ENCODE results near the gene LMNB1.
"Not testable (repeated sequence)": the region's sequence is repeated elsewhere in the genome, so short reads cannot be mapped to it uniquely, and the experiment has no call there.

LMNB1 gene, protein sequence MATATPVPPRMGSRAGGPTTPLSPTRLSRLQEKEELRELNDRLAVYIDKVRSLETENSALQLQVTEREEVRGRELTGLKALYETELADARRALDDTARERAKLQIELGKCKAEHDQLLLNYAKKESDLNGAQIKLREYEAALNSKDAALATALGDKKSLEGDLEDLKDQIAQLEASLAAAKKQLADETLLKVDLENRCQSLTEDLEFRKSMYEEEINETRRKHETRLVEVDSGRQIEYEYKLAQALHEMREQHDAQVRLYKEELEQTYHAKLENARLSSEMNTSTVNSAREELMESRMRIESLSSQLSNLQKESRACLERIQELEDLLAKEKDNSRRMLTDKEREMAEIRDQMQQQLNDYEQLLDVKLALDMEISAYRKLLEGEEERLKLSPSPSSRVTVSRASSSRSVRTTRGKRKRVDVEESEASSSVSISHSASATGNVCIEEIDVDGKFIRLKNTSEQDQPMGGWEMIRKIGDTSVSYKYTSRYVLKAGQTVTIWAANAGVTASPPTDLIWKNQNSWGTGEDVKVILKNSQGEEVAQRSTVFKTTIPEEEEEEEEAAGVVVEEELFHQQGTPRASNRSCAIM

DNA sequence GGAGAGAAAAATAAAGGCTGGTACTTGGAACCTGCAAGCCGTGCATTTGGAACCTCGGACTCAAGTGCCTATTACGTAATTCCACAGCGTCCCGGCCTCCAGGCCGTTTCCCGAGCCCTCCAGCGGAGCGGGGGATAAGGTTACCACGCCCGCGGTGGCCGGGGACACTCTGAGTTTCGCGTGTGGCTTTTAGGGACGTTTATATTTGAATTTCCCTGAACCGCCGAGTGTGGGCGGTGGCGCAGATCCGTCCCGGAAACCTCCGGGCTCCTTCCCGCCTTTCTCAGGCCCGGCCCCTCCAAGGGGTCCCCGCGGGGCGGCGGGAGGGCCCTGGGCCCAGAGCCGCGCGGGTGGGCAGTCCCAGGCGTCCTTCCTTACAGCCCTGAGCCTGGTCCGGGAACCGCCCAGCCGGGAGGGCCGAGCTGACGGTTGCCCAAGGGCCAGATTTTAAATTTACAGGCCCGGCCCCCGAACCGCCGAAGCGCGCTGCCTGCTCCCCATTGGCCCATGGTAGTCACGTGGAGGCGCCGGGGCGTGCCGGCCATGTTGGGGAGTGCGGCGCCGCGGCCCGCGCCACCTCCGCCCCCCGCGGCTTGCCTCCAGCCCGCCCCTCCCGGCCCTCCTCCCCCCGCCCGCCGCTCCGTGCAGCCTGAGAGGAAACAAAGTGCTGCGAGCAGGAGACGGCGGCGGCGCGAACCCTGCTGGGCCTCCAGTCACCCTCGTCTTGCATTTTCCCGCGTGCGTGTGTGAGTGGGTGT is at the start of gene LMNB1:
TSS of gene LMNB1 (plus strand) at position 638 of the 758 bp plus-strand sequence. CDS start 373 bp downstream, outside the sequence.
- DNase-seq (ENCODE audit: low read depth) = peak; percentile 86

DNA sequence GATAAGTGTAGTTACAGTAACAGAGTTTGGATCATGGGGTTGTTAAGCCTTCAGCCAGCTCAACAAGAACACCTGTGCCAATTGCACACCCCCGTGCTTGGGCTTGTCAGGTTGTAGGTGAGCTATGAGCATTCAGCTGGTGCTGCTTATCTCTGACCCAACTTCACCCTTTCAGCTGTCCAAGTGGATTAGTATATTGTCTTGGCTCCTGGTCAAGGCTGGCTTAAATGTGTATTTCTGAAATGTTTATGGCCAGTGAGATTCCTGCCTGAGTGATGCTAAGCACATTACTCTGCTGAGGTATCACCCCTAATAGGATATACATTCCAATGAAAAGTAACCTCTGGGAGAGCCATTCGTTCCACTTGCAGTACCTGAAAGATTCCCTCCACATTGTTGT is 44.2 kb upstream of the LMNB1 start:
- no peak for DNase-seq (ENCODE audit: low read depth)

DNA sequence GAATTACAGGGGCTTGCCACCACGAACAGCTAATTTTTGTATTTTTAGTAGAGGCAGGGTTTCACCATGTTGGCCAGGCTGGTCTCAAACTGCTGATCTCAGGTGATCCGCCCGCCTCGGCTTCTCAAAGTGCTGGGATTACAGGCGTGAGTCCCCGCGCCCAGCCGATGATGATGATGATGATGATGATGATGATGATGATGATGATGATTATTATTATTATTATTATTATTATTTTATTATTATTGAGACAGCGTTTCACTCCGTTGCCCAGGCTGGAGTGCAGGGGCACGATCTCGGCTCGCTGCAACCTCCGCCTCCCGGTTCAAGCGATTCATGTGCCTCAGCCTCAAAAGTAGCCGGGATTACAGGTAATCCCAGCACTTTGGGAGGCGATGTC is 42.4 kb upstream of the LMNB1 start:
- DNase-seq (ENCODE audit: low read depth) = not testable (repeated sequence)

DNA sequence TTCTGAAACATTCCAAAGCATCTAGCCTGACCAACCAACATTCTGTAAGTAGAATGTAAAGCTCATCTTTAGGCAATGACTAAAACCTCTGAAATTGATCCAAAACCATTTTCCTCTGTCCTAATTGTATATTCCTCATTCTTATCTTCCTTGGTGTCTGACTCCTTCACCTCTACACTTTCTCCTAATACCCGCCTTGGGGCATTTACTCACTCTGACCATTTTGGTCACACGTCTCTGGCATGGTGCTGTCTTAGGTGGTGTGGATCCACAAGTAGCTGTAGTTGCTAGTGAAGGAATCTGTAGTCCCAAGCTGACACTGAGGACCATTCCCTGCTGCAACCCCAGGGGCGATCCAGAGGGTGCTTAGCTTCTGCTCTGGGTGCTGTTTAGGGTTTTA is 40.8 kb upstream of the LMNB1 start:
- no peak for DNase-seq (ENCODE audit: low read depth)

DNA sequence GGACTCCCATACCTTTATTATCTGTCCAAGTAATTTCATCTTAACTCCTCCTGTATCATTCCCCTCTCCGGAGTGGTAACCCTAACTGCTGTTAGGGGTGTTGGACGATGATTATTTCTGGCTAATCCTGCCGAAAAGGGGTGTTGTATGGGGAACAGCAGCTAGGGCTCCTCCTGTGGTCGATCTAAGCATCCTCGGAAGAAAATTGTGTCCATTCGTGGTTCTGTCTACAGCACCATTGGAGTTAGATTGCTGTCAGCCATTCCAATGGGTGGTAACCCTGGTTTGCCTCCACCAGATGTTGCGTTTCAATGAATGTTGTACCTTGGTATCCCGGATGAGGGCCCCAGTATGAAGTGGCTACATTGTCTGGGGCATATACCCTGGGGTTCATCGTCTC is 35.6 kb upstream of the LMNB1 start:
- no peak for DNase-seq (ENCODE audit: low read depth)

DNA sequence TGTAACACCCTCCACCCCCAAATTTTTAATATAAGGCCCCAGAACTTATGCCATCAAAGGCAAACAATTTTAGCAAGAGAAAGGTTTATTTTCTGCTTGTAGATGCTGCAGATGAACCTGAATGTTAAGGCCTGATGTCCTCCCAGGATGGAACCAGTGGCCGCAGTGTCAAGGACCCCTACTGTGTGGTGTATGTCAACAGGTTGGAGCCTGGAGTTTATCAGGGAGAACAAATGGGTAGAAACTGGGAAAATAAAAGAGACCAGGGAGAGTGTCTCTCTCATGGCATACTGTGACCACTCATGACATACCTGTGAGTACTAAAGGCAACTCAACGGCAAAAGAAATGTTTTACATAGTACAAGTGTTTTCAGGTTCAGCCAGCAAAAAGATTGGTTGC is 34.5 kb upstream of the LMNB1 start:
- DNase-seq (ENCODE audit: low read depth) = no peak

DNA sequence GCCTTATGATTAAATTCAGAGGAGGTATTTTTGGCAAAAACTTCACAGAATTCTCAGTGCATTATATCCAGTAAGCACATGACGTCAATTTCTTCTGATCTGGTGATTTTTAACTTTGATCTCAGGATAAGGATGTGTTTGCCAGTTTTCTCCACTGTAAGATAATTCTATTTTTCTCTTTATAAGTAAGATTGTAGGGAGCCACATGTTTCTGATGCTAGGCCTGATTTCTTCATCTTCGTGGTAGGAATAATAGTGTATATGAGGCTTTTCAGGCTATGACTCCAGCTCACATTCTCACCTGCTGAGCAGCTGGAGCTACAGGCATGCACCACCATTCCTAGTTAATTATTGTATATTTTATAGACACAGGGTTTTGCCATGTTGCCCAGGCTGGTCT is 32.1 kb upstream of the LMNB1 start:
- DNase-seq (ENCODE audit: low read depth) = no peak

DNA sequence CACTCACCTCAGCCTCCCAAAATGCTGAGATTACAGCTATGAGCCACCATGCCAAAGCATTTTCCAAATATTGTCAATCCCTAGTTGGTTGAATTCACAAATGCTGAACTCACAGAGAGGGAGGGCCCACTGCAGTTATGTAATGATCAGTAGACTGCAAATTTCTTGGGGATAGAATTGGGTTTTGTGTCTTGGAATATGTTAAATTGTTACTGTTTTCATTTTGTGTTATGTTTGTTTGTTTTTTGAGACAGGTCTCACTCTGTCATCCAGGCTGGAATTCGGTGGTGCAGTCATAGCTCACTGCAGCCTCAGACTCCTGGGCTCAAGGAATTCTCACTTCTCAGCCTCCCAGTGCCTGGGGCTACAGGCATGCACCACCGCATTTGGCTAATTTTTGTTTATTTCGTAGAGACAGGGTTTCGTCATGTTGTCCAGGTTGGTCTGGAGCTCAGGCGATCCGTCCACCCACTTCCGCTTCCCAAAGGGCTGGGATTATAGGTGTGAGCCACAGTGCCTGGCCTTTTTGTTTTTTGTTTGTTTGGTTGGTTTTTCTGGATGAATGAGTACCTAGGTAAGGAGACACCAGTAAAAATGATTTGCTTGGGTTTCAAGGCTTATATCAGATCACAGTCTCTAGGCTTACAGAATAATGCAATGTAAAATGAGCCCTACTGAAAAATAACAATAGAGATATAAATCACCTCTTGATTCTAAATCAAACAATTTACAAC is 31.5 kb upstream of the LMNB1 start:
- DNase-seq (ENCODE audit: low read depth) = no peak

DNA sequence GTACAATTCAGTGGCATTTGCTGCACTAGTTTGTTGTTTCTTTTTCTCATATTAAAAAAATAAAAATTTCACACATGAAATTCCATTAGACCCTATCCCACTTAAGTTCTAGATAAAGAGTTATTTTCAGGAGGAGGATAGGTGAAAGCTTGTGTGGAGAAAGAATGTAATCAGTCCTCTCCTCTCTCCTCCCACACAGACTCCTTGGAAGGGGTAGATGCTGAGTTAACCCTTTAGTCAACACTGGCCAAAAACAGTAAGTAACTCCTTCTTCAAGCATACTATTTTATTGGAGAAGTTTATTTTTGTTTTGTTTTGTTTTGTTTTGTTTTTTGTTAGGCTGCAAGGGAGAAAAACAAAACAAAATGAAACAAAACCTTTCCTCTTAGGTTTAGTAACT is 30.6 kb upstream of the LMNB1 start:
- no peak for DNase-seq (ENCODE audit: low read depth)

DNA sequence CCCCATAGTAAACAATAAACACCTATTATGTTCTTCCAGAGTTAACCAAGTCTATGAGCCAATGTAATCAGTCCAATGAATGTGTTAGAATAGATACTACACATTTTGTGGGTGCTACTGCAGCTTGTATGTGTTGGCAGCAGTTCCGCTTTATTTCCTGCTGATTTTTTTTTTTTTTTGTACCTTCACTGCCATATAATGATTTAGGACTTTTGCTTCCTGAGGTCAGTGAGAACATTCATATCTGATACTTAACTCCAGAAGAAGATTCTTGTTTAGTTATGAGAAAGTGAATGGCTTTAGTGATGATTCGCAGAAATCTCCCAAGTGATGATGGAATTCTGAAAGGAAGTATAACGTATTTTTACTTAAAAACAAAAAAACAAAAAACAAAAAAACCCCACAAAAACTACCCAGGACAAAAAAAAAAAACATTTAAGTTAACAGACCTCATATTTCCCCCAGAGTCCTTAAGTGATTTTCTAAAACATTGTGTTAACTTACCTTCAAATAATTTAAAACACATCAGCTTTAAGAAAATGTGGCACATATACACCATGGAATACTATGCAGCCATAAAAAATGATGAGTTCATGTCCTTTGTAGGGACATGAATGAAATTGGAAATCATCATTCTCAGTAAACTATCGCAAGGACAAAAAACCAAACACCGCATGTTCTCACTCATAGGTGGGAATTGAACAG is 24.7 kb upstream of the LMNB1 start:
- no peak for DNase-seq (ENCODE audit: low read depth)

DNA sequence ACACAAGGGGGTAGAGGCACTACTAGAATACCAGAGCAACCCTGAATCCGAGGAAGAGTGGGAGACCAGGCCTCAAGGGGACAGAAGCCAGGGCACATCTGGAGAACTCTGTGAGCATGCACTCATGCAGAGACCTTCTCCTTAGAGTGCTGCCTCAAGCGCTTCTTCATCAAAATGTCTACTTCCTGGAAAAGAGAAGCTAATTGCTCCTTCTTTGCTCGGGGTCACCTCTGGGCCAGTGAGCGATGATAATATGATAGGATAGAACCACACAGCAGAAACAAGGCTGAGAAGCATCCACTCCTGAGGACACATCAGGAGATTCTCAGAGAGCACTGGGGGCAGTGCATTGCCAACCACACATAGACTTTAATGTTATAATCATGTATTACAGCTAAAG is 23.7 kb upstream of the LMNB1 start:
- DNase-seq (ENCODE audit: low read depth) = no peak

DNA sequence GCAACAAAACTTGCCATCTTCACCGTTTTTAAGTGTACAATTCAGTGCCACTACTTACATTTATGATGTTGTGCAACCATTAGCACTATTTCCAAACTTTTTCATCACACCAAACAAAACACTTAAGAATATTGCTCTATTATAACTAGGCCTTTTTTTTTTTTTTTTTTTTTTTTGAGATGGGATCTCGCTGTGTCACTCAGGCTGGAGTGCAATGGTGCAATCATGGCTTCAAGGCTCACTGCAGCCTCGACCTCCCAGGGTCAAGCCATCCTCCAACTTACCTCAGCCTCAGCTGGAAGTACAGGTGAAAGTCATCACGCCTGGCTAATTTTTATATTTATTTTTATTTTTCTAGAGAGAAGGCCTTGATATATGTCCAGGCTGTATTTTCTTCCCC is 22.3 kb upstream of the LMNB1 start:
- DNase-seq (ENCODE audit: low read depth) = no peak

DNA sequence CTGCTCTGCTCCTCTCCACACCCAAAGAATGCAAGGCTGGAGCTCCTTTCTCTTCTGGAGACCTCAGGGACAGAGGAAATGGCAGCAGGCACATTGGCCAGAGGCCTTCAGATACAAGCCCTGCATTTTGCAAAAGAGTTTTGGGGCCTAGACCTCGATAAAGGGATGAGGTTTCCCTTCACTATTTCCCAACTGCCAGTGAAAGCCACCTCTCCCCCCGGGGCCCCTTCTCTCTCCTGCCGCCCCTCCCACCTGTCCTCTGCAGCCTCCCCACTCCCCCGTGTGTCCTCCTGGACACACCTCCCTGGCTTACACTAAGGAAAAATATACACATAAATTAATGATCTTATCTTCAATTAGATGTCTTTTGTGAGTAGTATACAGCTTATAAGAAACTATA is 21.3 kb upstream of the LMNB1 start:
- DNase-seq (ENCODE audit: low read depth) = no peak

DNA sequence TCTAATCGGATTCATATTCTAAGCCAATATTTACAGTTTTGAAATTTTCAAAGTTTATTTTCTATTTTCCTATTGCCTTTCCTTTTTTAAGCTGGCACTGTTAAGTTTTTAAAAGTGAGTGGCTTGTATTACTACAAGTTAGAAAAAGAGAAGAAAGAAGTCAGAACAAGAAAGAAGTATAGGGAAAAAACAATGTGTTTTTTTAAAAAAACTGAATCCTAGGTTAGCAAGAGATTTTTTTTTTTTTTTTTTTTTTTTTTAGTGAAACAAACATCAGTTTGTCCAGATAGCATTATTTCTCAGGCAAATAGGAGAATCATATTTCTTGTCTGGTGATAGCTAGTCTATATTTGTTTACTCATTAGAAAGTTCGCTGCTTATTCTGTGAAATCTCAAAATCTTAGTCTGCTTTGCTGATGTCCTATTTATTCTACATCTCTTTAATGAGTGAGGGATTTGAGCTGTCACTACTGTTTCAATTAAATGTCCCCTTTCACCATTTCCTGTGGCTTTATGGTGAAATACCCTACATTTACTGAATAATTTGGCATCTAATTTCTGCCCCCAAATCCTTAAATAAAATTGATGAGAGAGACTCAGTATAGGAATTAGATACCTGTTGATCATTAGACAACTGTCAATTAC is 19.1 kb upstream of the LMNB1 start:
- no peak for DNase-seq (ENCODE audit: low read depth)

DNA sequence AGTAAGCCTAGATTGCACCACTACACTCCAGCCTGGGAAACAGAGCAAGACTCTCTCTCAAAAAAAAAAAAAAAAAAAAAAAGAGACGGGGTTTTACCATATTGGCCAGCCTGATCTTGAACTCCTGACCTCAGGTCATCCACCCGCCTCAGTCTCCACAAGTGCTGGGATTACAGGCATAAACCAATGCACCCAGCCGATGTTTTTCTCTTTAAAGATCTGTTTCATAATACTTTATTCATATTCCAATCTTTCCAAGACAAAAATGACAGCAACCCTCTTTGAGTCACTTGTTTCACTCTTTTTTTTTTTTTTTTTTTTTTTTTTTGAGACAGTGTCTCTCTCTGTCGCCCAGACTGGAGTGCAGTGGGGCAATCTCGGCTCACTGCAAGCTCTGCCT is 13.6 kb upstream of the LMNB1 start:
- no peak for DNase-seq (ENCODE audit: low read depth)

DNA sequence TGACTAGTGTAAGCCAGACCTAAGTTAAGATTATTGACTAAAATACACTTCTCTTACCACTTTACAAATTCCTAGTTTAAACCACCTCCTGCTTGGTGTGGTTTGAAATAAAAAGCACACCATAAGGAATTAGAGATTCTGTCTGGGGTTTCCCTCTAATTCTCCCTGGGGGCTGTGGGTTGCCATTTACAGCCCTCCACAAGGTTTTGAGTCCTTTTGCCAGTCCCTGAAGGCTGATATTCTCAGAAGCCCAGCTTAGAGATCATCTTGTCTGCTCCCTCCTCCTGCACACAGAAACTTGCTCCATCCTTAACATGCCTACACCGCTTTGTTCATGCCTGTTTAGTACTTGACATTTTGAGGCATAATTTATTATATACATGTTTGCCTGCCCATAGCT is 7.2 kb upstream of the LMNB1 start:
- no peak for DNase-seq (ENCODE audit: low read depth)

DNA sequence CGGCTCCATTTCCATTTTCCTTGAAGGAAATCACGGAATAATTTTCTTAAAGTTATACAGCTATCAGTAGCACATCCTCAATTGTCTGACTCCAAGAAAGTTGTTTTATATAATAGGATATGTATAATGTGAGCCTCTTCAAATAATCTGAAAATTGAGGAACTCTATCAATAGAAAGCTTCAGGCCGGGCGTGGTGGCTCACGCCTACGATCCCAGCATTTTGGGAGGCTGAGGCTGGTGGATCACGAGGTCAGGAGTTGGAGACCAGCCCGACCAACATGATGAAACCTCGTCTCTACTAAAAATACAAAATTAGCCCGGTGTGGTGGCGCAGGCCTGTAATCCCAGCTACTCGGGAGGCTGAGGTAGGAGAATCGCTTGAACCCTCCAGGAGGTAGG is 3.4 kb upstream of the LMNB1 start:
- DNase-seq (ENCODE audit: low read depth) = not testable (repeated sequence)

DNA sequence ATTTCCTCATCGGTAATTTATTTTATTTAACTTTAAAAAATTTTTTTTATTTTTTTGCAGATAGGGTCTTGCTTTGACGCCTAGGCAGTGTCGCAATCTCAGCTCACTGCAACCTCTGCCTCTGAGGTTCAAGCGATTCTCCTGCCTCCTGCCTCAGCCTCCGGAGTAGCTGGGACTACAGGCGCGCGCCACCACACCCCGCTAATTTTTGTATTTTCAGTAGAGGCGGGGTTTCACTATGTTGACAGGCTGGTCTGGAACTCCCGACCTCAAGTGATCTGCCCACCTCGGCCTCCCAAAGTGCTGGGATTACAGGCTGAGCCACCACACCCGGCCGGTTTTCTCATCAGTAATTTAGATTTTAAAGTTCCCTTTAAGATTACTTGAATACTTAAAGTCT is 2.3 kb upstream of the LMNB1 start:
- DNase-seq (ENCODE audit: low read depth) = not testable (repeated sequence)

DNA sequence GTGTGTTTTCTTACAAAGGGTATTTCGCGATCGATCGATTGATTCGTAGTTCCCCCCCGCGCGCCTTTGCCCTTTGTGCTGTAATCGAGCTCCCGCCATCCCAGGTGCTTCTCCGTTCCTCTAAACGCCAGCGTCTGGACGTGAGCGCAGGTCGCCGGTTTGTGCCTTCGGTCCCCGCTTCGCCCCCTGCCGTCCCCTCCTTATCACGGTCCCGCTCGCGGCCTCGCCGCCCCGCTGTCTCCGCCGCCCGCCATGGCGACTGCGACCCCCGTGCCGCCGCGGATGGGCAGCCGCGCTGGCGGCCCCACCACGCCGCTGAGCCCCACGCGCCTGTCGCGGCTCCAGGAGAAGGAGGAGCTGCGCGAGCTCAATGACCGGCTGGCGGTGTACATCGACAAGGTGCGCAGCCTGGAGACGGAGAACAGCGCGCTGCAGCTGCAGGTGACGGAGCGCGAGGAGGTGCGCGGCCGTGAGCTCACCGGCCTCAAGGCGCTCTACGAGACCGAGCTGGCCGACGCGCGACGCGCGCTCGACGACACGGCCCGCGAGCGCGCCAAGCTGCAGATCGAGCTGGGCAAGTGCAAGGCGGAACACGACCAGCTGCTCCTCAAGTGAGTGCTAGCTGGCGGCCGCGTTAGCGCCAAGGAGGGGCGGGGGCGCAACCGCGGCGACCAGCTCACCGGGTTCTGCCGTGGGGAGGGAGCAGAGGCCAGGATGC is 480 bp downstream of the LMNB1 start:
- peak; percentile 15 for DNase-seq (ENCODE audit: low read depth)

DNA sequence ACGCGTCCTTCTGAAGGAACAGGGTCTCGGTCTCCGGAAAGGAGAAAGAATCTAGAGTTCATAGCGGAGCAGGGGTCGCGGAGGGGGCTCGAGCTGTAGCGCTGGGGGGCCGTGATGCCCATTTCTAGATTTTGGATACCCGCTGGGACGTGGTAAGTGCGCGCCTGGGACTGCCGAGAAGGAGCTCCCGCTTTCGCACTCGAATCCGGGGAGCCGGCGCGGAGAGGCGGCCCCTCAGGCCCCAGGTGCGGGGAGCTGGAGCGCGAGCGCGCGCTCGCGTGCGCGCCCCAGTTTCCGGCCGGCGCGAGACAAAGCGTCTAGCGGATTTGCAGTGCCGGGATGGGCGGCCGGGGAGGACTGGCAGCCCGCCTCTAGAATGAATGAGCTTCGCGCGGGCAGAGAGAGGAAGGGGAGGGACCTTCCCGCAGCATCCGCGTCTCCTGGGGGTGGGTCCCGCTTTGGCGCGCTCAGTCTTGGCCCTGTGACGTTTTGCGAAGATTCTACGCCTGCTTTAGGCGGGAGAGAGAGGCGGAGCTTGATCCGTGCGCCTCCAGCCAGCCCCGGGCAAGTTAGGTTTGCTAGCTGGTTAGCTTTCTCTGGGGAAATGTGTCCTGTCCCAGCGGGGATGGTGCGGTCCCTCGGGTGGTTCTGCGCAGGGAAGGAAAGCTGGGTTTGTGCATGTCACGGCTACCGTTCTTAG is 1.2 kb downstream of the LMNB1 start:
- DNase-seq (ENCODE audit: low read depth) = peak; percentile 72

Data from stimulated activated CD8-positive, alpha-beta memory T cell treated with anti-CD3 and anti-CD28 coated beads, Interleukin-15, amount 100 ng/mL, for 1 hour (primary cell).